Astrocyte (in vitro differentiated cells and primary cell): ENCODE measurements around the gene UHRF1.

Source experiments
- CTCF ChIP-seq: IDR thresholded peaks from 2 replicates; pipeline ENCODE4 v1.5.1; 2011; ENCODE audit warnings: low read depth, mild to moderate bottlenecking, inconsistent platforms, low read length, moderate library complexity; ENCODE audit not compliant: insufficient read depth
- EZH2 ChIP-seq: IDR thresholded peaks from 2 replicates; pipeline ENCODE4 v1.6.1; 2012; ENCODE audit warnings: mild to moderate bottlenecking, low read length, inconsistent platforms; ENCODE audit not compliant: insufficient read depth

- no peak for TF ChIP-seq CTCF
- TF ChIP-seq EZH2 = no peak
Observed at GRCh38 chr19:4957981-4958380, 48.7 kb downstream of the UHRF1 start.
